ENCODE results near the gene LILRB3. TPM values are rescaled to one million over a fixed set of nuclear protein-coding genes. Genes with fewer than 3 reads are reported as not detected.

The LILRB3 gene
- total RNA-seq, 1 donor, result not detected

DNA sequence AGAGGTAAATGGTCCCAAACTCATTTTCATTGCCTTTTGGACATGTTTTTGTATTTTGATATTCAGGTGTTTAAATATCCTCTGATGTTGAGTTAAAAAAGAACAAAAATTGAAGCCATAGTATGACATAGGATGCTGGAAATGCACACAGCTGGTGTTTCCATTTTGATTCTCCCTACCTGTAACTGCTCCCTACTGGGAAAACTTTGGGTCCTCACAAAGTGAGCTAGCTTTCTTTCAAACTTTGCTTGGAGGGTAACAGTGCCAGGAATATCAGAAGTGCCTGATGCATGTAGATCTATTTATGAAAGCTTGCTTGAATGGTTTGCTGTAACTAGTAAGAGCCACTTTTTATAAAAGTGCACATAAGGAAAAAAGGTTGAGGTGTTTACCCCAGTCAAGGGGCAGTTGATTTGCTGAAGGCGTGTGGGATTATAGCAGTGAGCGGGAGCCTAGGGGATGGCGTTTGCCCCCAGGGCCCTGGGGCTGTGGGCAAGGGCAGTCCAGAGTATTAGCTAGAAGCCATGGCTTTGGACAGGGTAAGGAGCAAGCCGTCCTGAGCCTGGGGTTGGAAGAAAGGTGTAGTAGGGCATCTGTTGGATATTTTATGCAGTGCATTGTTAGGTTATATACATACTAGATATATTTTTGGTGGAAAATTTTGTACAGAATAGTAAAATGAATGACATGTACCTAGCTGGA lies 17.9 kb downstream of the LILRB3 start:
- DNase-seq (ENCODE audit: low read depth), result no peak
- H3K4me3 ChIP-seq (ENCODE audit: low read depth, low read length), result no peak overlapping the region
- TF ChIP-seq, protein P1, sequence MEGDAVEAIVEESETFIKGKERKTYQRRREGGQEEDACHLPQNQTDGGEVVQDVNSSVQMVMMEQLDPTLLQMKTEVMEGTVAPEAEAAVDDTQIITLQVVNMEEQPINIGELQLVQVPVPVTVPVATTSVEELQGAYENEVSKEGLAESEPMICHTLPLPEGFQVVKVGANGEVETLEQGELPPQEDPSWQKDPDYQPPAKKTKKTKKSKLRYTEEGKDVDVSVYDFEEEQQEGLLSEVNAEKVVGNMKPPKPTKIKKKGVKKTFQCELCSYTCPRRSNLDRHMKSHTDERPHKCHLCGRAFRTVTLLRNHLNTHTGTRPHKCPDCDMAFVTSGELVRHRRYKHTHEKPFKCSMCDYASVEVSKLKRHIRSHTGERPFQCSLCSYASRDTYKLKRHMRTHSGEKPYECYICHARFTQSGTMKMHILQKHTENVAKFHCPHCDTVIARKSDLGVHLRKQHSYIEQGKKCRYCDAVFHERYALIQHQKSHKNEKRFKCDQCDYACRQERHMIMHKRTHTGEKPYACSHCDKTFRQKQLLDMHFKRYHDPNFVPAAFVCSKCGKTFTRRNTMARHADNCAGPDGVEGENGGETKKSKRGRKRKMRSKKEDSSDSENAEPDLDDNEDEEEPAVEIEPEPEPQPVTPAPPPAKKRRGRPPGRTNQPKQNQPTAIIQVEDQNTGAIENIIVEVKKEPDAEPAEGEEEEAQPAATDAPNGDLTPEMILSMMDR (IDR thresholded peaks at IDR 0.05; ENCODE audit: insufficient read depth, low read length), result no peak

DNA sequence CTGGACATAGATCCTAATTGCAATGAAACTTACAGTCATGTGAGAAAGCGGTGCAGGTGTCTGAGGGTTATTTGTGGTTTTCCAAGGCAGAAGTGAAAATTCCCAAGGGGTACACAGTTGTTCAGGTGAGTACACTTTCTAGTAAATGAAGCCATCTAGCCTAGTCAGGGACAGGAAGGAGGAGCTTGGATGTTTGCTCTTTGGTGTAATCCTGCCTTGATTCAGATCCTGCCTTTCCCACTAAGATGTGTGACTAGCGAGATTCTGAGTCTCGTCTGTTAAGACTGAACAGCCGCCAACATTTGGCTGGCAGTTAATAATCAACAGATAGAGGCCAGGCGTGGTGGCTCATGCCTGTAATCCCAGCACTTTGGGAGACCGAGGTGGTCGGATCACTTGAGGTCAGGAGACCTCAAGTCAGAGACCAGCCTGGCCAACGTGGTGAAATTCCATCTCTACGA lies 19.6 kb downstream of the LILRB3 start:
- H3K4me3 ChIP-seq (ENCODE audit: low read depth, low read length), result peak overlapping the region; percentile 71
- peak; percentile 30 for DNase-seq (ENCODE audit: low read depth)
- TF ChIP-seq, protein P1 (IDR thresholded peaks at IDR 0.05; ENCODE audit: insufficient read depth, low read length), result no peak

DNA sequence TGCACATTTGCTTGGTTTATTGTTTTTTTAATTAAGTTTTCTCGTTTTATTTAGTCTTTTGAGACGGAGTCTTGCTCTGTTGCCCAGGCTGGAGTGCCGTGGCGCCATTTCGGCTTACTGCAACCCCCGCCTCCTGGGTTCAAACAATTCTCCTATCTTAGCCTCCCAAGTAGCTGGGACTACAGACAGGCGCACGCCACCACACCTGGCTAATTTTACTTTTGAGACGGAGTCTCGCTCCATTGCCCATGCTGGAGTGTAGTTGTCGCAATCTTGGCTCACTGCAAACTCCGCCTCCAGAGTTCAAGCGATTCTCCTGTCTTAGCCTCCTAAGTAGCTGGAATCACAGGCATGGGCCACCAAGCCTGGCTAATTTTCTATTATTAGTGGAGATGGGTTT lies 20.8 kb downstream of the LILRB3 start:
- TF ChIP-seq, protein P1 (IDR thresholded peaks at IDR 0.05; ENCODE audit: insufficient read depth, low read length), result no peak
- peak overlapping the region; percentile 71 for H3K4me3 ChIP-seq (ENCODE audit: low read depth, low read length)
- DNase-seq (ENCODE audit: low read depth), result no peak

DNA sequence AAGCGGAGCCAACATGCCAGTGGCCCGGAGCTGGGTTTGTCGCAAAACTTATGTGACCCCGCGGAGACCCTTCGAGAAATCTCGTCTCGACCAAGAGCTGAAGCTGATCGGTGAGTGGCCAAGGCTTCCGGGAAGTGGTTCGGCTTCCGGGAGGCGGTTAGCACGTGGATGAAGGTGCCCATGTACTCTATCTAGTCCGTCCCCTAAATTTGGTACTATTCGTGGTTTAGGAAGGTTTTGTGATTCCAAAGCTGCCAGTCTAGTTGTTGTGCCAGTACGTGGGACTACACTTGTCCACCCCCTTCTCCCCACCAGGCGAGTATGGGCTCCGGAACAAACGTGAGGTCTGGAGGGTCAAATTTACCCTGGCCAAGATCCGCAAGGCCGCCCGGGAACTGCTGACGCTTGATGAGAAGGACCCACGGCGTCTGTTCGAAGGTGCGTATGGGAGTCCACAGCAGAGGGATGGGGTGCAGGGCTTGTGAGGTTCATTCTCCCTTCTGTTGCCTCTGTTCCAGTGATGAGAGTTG lies 21.6 kb downstream of the LILRB3 start:
- peak overlapping the region; percentile 71 for H3K4me3 ChIP-seq (ENCODE audit: low read depth, low read length)
- DNase-seq (ENCODE audit: low read depth), result no peak
- TF ChIP-seq, protein P1 (IDR thresholded peaks at IDR 0.05; ENCODE audit: insufficient read depth, low read length), result no peak

DNA sequence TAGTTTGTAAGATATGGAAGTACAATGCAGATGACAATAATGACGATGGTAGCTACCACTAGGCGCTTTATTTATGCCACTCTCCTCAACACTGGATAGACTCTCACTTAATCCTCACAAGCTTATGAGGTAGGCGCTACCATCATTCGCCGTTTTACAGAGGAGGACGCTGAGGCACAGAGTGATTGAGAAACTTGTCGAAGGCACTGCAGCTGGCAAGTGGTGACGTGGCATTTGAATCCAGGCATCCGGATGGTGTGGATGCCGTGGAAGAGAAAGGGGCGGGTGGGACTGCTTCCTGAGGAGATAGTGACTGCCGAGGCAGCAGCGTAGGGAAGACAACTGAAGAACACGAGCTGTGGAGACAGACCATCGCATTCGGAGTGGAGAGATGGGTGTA lies 23.4 kb downstream of the LILRB3 start:
- no peak for DNase-seq (ENCODE audit: low read depth)

DNA sequence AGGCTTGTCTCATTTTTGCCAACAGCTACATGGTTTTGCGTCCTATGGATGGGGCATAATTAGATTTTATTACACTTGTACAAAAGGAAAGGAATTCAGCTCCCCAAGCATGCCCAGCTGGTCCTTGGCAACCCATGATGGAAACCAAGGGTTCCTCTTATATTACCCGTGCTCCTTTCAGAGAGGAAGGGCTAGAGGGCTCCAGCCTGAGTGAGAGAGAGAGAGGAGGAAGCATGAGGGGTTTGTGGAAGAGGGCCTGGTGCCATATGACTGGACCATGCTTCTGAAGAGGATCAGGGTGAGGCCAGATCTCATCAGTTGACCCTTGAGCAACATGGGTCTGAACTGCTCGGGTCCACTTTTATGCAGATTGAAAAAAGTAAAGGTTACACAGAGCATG lies 25.7 kb downstream of the LILRB3 start:
- H3K4me3 ChIP-seq (ENCODE audit: low read depth, low read length), result no peak overlapping the region
- TF ChIP-seq, protein P1 (IDR thresholded peaks at IDR 0.05; ENCODE audit: insufficient read depth, low read length), result no peak
- DNase-seq (ENCODE audit: low read depth), result no peak

More for the DNA sequence above, 23.4 kb downstream of the LILRB3 start:
- TF ChIP-seq, protein P1 (IDR thresholded peaks at IDR 0.05; ENCODE audit: insufficient read depth, low read length), result no peak
- H3K4me3 ChIP-seq (ENCODE audit: low read depth, low read length), result no peak overlapping the region
